GM12873 (cell line): ENCODE results near the gene USH1G.

Source experiments
- TF ChIP-seq, protein P1 (sequence below): IDR thresholded peaks from 2 replicates; pipeline ENCODE4 v1.5.1; 2012; ENCODE audit warnings: low read depth, mild to moderate bottlenecking, moderate library complexity, low read length, control low read depth; ENCODE audit not compliant: insufficient read depth; ENCODE audit errors: missing control alignments

USH1G gene

GRCh38 chr17:74945543-74945942, 22.5 kb upstream of the USH1G start:
- TF ChIP-seq, protein P1, sequence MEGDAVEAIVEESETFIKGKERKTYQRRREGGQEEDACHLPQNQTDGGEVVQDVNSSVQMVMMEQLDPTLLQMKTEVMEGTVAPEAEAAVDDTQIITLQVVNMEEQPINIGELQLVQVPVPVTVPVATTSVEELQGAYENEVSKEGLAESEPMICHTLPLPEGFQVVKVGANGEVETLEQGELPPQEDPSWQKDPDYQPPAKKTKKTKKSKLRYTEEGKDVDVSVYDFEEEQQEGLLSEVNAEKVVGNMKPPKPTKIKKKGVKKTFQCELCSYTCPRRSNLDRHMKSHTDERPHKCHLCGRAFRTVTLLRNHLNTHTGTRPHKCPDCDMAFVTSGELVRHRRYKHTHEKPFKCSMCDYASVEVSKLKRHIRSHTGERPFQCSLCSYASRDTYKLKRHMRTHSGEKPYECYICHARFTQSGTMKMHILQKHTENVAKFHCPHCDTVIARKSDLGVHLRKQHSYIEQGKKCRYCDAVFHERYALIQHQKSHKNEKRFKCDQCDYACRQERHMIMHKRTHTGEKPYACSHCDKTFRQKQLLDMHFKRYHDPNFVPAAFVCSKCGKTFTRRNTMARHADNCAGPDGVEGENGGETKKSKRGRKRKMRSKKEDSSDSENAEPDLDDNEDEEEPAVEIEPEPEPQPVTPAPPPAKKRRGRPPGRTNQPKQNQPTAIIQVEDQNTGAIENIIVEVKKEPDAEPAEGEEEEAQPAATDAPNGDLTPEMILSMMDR: no peak

DNA sequence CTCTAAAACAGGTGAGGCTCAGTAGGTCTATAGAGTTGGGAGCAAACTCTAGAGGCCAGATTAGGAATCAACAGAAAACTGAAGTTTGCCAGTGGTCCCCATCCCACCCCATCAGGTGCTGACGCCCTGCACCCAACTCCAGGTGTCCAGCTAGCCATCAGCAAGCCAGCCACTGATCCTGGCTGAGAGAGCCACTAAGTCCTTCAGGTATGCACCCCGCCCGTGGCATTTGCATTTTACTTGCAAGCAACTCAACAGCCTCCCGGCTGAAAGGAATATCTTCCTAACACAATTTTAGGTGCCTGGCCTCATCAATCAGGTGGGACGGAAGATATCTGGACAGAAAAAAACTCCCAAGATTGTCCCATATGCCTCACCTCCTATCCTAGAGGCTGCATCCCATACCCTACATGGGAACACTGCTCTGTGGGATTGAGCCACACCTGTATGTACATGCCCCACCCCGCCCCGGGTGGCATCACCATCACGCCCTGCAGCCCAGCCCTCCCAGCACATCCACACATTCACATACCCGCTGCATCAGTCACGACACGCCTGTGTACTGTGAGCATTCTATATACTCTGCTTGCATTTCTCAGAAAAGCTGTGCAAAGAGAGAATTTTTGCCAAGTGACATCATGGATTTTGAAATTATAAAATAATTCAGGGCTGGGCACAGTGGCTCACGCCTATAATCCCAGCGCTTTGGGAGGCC, 20.9 kb upstream of the USH1G start:
- TF ChIP-seq, protein P1: no peak

DNA sequence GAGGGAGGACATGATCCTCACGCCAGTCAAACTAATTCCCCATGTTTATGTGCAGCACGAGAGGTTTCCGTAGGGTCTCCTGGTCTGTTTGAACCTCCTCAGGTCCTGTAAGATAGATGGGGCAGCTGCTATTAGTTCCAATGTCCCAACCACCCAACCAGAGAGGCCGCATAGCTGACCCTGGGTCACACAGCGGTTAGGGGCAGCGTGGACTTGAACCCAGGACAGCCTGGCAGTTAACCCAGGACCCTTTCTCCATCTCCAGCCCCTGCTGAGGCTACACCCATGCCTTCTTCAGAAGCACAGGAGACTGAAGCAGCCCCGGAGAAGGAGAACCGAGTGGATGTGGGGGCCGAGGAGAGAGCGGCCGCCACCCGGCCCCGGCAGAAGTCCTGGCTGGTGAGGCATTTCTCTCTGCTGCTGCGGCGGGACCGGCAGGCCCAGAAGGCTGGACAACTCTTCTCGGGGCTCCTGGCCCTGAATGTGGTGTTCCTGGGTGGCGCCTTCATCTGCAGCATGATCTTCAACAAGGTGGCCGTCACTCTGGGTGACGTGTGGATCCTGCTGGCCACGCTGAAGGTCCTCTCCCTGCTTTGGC, 18.2 kb upstream of the USH1G start:
- TF ChIP-seq, protein P1: no peak

- TF ChIP-seq, protein P1: no peak
Observed at GRCh38 chr17:74939534-74939933, 16.5 kb upstream of the USH1G start.

GRCh38 chr17:74938194-74938950, 15.3 kb upstream of the USH1G start:
- TF ChIP-seq, protein P1: no peak

- TF ChIP-seq, protein P1: no peak
Observed at GRCh38 chr17:74937064-74938051, 14.3 kb upstream of the USH1G start.
